IMR-90 (cell line): Measurements from ENCODE around the gene POU2F2. TPM values are rescaled to one million over a fixed set of nuclear protein-coding genes. Genes with fewer than 3 reads are reported as not detected.

Experiments used
- ATAC-seq: fragments of 200-7000 bp; cut with Tn5 transposase; 2 replicates; pipeline ENCODE4 v1.9.1; 2020; ENCODE audit warnings: low read depth, mild to moderate bottlenecking, moderate library complexity
- BruUV-seq: library from RNA; stranded (reverse); fragments of 400-500 nt; replicated peaks from 2 replicates; lab custom pipeline; 2021; lab: Mats Ljungman, UMichigan
- CTCF ChIA-PET: fragments of 300-600 bp; formaldehyde crosslinking; extraction: SDS; loops from one replicate; lab custom pipeline; 2021; ENCODE audit warnings: antibody characterized with exemption; lab: Yijun Ruan, JAX
- POLR2A ChIA-PET: fragments of 300-600 bp; sonication (Branson Sonifier 250); formaldehyde crosslinking; loops from one replicate; lab custom pipeline; 2022; ENCODE audit warnings: antibody characterized with exemption; ENCODE audit not compliant: unreplicated experiment; lab: Charles Lee
- DNase-seq: peaks from one replicate; pipeline ENCODE4 v3.0.0; 2013
- H2AFZ ChIP-seq: replicated peaks from 2 replicates; pipeline ENCODE3; 2013; ENCODE audit warnings: low read length, mild to moderate bottlenecking; ENCODE audit not compliant: poor library complexity
- H2AK5ac ChIP-seq: 2 replicates; pipeline ENCODE4 v1.6.1; 2013; ENCODE audit warnings: low read depth, low read length, inconsistent platforms
- H2AK9ac ChIP-seq: replicated peaks from 2 replicates; pipeline ENCODE3; 2013; ENCODE audit warnings: mild to moderate bottlenecking, low read depth, low read length, moderate library complexity; ENCODE audit not compliant: poor library complexity
- H2BK120ac ChIP-seq: 2 replicates; pipeline ENCODE4 v1.6.1; 2013; ENCODE audit warnings: low read depth, low read length, inconsistent platforms
- H2BK15ac ChIP-seq: 3 replicates; pipeline ENCODE4 v1.6.1; 2013; ENCODE audit warnings: low read depth, low read length, inconsistent platforms
- H2BK20ac ChIP-seq: 2 replicates; pipeline ENCODE4 v1.6.1; 2013; ENCODE audit warnings: low read depth, mild to moderate bottlenecking, inconsistent platforms, low read length, moderate library complexity
- H2BK5ac ChIP-seq: 2 replicates; pipeline ENCODE4 v1.6.1; 2013; ENCODE audit warnings: mild to moderate bottlenecking, low read depth, low read length, inconsistent platforms; ENCODE audit not compliant: poor library complexity, severe bottlenecking
- H3K14ac ChIP-seq: replicated peaks from 2 replicates; pipeline ENCODE4 v1.6.1; 2013; ENCODE audit warnings: low read depth, low read length, inconsistent platforms
- H3K18ac ChIP-seq: 2 replicates; pipeline ENCODE4 v1.6.1; 2013; ENCODE audit warnings: low read depth, low read length, control low read depth
- H3K23ac ChIP-seq: 2 replicates; pipeline ENCODE4 v1.6.1; 2013; ENCODE audit warnings: low read depth, low read length, inconsistent platforms
- H3K27ac ChIP-seq: 2 replicates; pipeline ENCODE4 v1.5.1; 2013; ENCODE audit warnings: mild to moderate bottlenecking, control low read depth, low read length; ENCODE audit not compliant: insufficient read depth
- H3K27me3 ChIP-seq: 2 replicates; pipeline ENCODE4 v1.6.1; 2013; ENCODE audit warnings: low read length; ENCODE audit not compliant: control insufficient read depth, insufficient read depth
- H3K36me3 ChIP-seq: 2 replicates; pipeline ENCODE4 v1.6.1; 2013; ENCODE audit warnings: low read length, mixed read lengths; ENCODE audit not compliant: control insufficient read depth, insufficient read depth
- H3K4ac ChIP-seq: 2 replicates; pipeline ENCODE4 v1.6.1; 2013; ENCODE audit warnings: low read depth, low read length, inconsistent platforms
- H3K4me1 ChIP-seq: 2 replicates; pipeline ENCODE4 v1.6.1; 2013; ENCODE audit warnings: low read length, mixed read lengths; ENCODE audit not compliant: control insufficient read depth, insufficient read depth
- H3K4me2 ChIP-seq: 2 replicates; pipeline ENCODE4 v1.6.1; 2013; ENCODE audit warnings: low read depth, mild to moderate bottlenecking, control low read depth, low read length, moderate library complexity
- H3K4me3 ChIP-seq: 2 replicates; pipeline ENCODE4 v1.5.1; 2013; ENCODE audit warnings: low read depth, mild to moderate bottlenecking, control low read depth, low read length, moderate library complexity; ENCODE audit not compliant: insufficient read depth
- H3K56ac ChIP-seq: 2 replicates; pipeline ENCODE4 v1.6.1; 2013; ENCODE audit warnings: low read length, inconsistent platforms; ENCODE audit not compliant: insufficient read depth; ENCODE audit errors: extremely low read depth
- H3K79me1 ChIP-seq, 2 experiments: 2 replicates each; pipeline ENCODE4 v1.6.1; 2013; ENCODE audit warnings: low read length in 2 of 2, inconsistent platforms in 1 of 2, low read depth in 1 of 2
- H3K9ac ChIP-seq: 2 replicates; pipeline ENCODE4 v1.6.1; 2013; ENCODE audit warnings: low read depth, low read length, control low read depth
- H3K9me1 ChIP-seq: 2 replicates; pipeline ENCODE4 v1.6.1; 2013; ENCODE audit warnings: low read length, inconsistent platforms; ENCODE audit not compliant: insufficient read depth
- H3K9me3 ChIP-seq: 2 replicates; pipeline ENCODE4 v1.6.1; 2013; ENCODE audit warnings: low read length; ENCODE audit not compliant: control insufficient read depth, insufficient read depth
- H4K20me1 ChIP-seq: 2 replicates; pipeline ENCODE4 v1.6.1; 2013; ENCODE audit warnings: low read length, inconsistent platforms; ENCODE audit not compliant: insufficient read depth
- H4K5ac ChIP-seq: 2 replicates; pipeline ENCODE4 v1.6.1; 2013; ENCODE audit warnings: mild to moderate bottlenecking, low read depth, low read length, control low read depth
- H4K8ac ChIP-seq, 2 experiments: 2 replicates each; pipeline ENCODE4 v1.6.1; 2013; ENCODE audit warnings: low read depth in 2 of 2, low read length in 2 of 2, control low read depth in 1 of 2, inconsistent platforms in 1 of 2
- H4K91ac ChIP-seq: 2 replicates; pipeline ENCODE4 v1.6.1; 2013; ENCODE audit warnings: low read depth, low read length, inconsistent platforms; ENCODE audit not compliant: insufficient read depth
- BHLHE40 ChIP-seq: fragments of 150-350 bp; IDR thresholded peaks from 2 replicates; pipeline ENCODE4 v1.6.1; 2016; ENCODE audit warnings: mild to moderate bottlenecking, low read depth, low read length
- CEBPB ChIP-seq: IDR thresholded peaks from 2 replicates; pipeline ENCODE4 v1.6.1; 2012; ENCODE audit warnings: low read depth, low read length, improper control_type of control experiment
- CHD1 ChIP-seq: IDR thresholded peaks from 2 replicates; pipeline ENCODE4 v1.6.1; 2012; ENCODE audit warnings: low read depth, low read length, improper control_type of control experiment
- CTCF ChIP-seq: conservative IDR thresholded peaks from 2 replicates; pipeline ENCODE4 v1.5.1; 2012; ENCODE audit warnings: mild to moderate bottlenecking, low read depth, low read length, improper control_type of control experiment
- FOS ChIP-seq: fragments of 150-350 bp; IDR thresholded peaks from 2 replicates; pipeline ENCODE4 v1.6.1; 2016; ENCODE audit warnings: low read depth, low read length
- MAFK ChIP-seq: IDR thresholded peaks from 2 replicates; pipeline ENCODE4 v1.6.1; 2012; ENCODE audit warnings: low read depth, low read length, improper control_type of control experiment
- MAZ ChIP-seq: IDR thresholded peaks from 2 replicates; pipeline ENCODE4 v1.6.1; 2012; ENCODE audit warnings: low read depth, mild to moderate bottlenecking, low read length, improper control_type of control experiment, moderate library complexity, borderline replicate concordance
- MXI1 ChIP-seq: IDR thresholded peaks from 2 replicates; pipeline ENCODE4 v1.6.1; 2012; ENCODE audit warnings: low read depth, mild to moderate bottlenecking, low read length, moderate library complexity, borderline replicate concordance
- NFE2L2 ChIP-seq: fragments of 150-350 bp; IDR thresholded peaks from 2 replicates; pipeline ENCODE4 v1.6.1; 2016; ENCODE audit warnings: low read depth, mild to moderate bottlenecking, low read length
- POLR2A ChIP-seq: IDR thresholded peaks from 2 replicates; pipeline ENCODE4 v1.6.1; 2012; ENCODE audit warnings: mild to moderate bottlenecking, low read depth, low read length
- RAD21 ChIP-seq: IDR thresholded peaks from 2 replicates; pipeline ENCODE4 v1.6.1; 2012; ENCODE audit warnings: low read length, improper control_type of control experiment
- RCOR1 ChIP-seq: IDR thresholded peaks from 2 replicates; pipeline ENCODE4 v1.6.1; 2012; ENCODE audit warnings: mild to moderate bottlenecking, low read length, improper control_type of control experiment; ENCODE audit not compliant: insufficient replicate concordance
- RFX5 ChIP-seq: IDR thresholded peaks from 2 replicates; pipeline ENCODE4 v1.8.0; 2012; ENCODE audit warnings: low read depth, mild to moderate bottlenecking, low read length, moderate library complexity
- SMC3 ChIP-seq: fragments of 150-350 bp; IDR thresholded peaks from 2 replicates; pipeline ENCODE4 v1.6.1; 2016; ENCODE audit warnings: low read depth, mild to moderate bottlenecking, antibody characterized with exemption, low read length, moderate library complexity
- USF2 ChIP-seq: fragments of 150-350 bp; IDR thresholded peaks from 2 replicates; pipeline ENCODE4 v1.6.1; 2017; ENCODE audit warnings: mild to moderate bottlenecking, antibody characterized with exemption, low read length, low read depth
- WGBS, 2 experiments: methylation state at CpG; one replicate each; pipeline versions ENCODE4 v1.1.5 to v1.1.7; 2013; ENCODE audit warnings: missing lambda C conversion rate in 2 of 2; ENCODE audit not compliant: insufficient read length in 1 of 2; ENCODE audit errors: extremely low coverage in 2 of 2; 5-methylcytosine and 5-hydroxymethylcytosine counted together
- dilution Hi-C: fragments of 300-500 bp; cut with HindIII; formaldehyde crosslinking; loops from one replicate; pipeline ENCODE4 v1.14.3; 2018; ENCODE audit warnings: low sequenced_read_pairs; ENCODE audit not compliant: unreplicated experiment
- in situ Hi-C: fragments of 300-500 bp; cut with MboI; formaldehyde crosslinking; loops from 3 replicates; pipeline ENCODE4 v1.14.3; 2019; ENCODE audit warnings: low sequenced_read_pairs, inconsistent platforms, mixed read lengths
- intact Hi-C: fragments of 100-400 bp; cut with micrococcal nuclease; formaldehyde crosslinking; loops from 2 replicates; pipeline ENCODE4 v1.10.0; 2022
- polyA plus RNA-seq, 3 experiments: library from polyadenylated mRNA; depleted of rRNA; stranded (reverse); fragments of >200 nt; gene quantifications; 2 replicates each; pipeline ENCODE4 v1.2.3, GENCODE V29; 2012; ENCODE audit warnings: low replicate concordance in 1 of 3
- total RNA-seq: library from RNA; depleted of rRNA; stranded (reverse); fragments of >200 nt; gene quantifications from 2 replicates; pipeline ENCODE4 v1.2.3, GENCODE V29; 2012

The POU2F2 gene
- total and polyA plus RNA-seq, 2 of the 4 experiments (the other 2 are of a cell fraction), result 0.54 to 5.0 TPM

DNA sequence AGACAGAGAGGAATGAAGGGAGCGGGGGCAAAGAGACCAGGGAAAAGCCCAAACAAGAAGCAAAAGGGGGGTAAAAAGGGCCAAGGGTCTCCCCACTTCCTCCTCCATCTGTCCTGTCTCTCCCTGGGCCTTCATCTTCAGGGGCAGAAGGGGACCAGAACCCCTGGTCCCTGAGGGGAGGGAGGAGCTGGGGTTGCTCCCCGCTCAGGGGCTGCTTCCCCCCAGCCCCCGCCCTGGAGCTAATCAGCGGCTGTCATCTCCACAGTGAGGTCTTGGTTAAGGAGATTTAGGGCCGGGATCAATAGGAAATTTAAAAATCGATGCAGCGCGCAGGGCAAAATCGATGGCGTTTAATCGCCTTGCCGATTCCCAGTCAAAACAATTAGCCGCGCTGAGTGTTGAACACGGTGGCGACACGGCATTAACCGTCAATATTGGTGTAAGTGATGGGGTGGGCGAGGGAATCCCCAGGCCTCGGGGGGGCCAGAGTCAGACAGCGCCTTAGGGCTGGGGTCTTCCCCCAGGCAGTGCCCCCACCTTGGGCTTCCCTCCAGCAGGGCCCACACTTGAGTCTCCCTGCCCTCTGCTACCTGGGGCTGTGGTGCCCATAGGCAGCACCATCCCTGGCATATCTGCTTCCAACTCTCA, 29.5 kb upstream of the POU2F2 start:
- Histone ChIP-seq H2BK5ac (no peak overlapping the region), H3K36me3 (no peaks in the 10 kb centered on the region), H3K56ac (no peak overlapping the region), H2AK5ac (no peak overlapping the region), H3K18ac (no peak overlapping the region), H3K14ac (no peak overlapping the region), H3K27me3 (peaks cover 84% of the 10 kb centered on the region), H3K4ac (no peak overlapping the region), H3K4me1 (no peaks in the 10 kb centered on the region), H2AK9ac (no peak overlapping the region), H4K20me1 (no peaks in the 10 kb centered on the region), H3K4me2 (no peak overlapping the region), H2AFZ (no peak overlapping the region), H3K79me1 (no peaks in the 10 kb centered on the region), H4K8ac (no peak overlapping the region), H3K9ac (no peak overlapping the region), H2BK15ac (no peak overlapping the region), H3K9me3 (no peaks in the 10 kb centered on the region), H4K91ac (no peak overlapping the region), H3K23ac (no peak overlapping the region), H2BK120ac (no peak overlapping the region), H3K4me3 (no peak overlapping the region), H3K27ac (no peak overlapping the region), H2BK20ac (no peak overlapping the region), H4K5ac (no peak overlapping the region), H3K9me1 (no peaks in the 10 kb centered on the region)
- ChIA-PET POLR2A (no interaction called here), CTCF (no interaction called here)
- DNase-seq (no peak), ATAC-seq (no peak)
- dilution Hi-C loops (no loop called here), in situ Hi-C loops (no loop called here), intact Hi-C loops (no loop called here)
- no TSS peak for BruUV-seq
- WGBS, 2 experiments, result 77% methylated on average over 13 of the region's 21 CpGs; no CpG with 5 or more reads in 1 of the 2 experiments
- TF ChIP-seq POLR2A, result no peak
- TF ChIP-seq RFX5, result no peak
- no peak for TF ChIP-seq RAD21
- TF ChIP-seq BHLHE40, result no peak
- no peak for TF ChIP-seq CEBPB
- no peak for TF ChIP-seq MAZ
- TF ChIP-seq SMC3, result no peak
- no peak for TF ChIP-seq CTCF
- no peak for TF ChIP-seq CHD1
- no peak for TF ChIP-seq MAFK
- no peak for TF ChIP-seq USF2
- no peak for TF ChIP-seq FOS
- TF ChIP-seq NFE2L2, result no peak
- no peak for TF ChIP-seq RCOR1
- TF ChIP-seq MXI1, result no peak
